Muscle layer of colon (tissue), 2 donors: ENCODE measurements around the gene PTBP3.

Experiments used
- H3K27ac ChIP-seq: one replicate; pipeline ENCODE4 v1.7.0; 2013; ENCODE audit warnings: low read depth, mild to moderate bottlenecking, low read length, moderate library complexity
- H3K27me3 ChIP-seq, 2 donors: one replicate each; pipeline ENCODE4 v1.7.0; 2013; ENCODE audit warnings: low read length in 2 of 2, mild to moderate bottlenecking in 2 of 2; ENCODE audit not compliant: insufficient read depth in 2 of 2, control insufficient read depth in 1 of 2
- H3K36me3 ChIP-seq: one replicate; pipeline ENCODE4 v1.7.0; 2013; ENCODE audit warnings: mild to moderate bottlenecking, low read length; ENCODE audit not compliant: insufficient read depth
- H3K4me1 ChIP-seq: one replicate; pipeline ENCODE4 v1.7.0; 2013; ENCODE audit warnings: mild to moderate bottlenecking, low read length; ENCODE audit not compliant: insufficient read depth
- H3K4me3 ChIP-seq, 2 donors: one replicate each; pipeline ENCODE4 v1.7.0; 2013; ENCODE audit warnings: low read length in 2 of 2, low read depth in 1 of 2, mild to moderate bottlenecking in 1 of 2, moderate library complexity in 1 of 2
- H3K9ac ChIP-seq: one replicate; pipeline ENCODE4 v1.7.0; 2013; ENCODE audit warnings: low read length
- H3K9me3 ChIP-seq: one replicate; pipeline ENCODE4 v1.7.0; 2013; ENCODE audit warnings: mild to moderate bottlenecking, low read length
- donor health status: abdominal sarcoma.
- donor health status: Adenocarcinoma of cecum.

The PTBP3 gene

GRCh38 chr9:112174965-112175795 lies 158.2 kb downstream of the PTBP3 start, which contains the start of gene SUSD1:
Gene SUSD1, minus strand, starts transcription at chr9:112175297. Its CDS starts 62 bp downstream, at chr9:112175235.
- Histone ChIP-seq H3K4me3 (peak within 1 kb of the TSS; percentile 36 to 49), H3K4me1 (peaks cover 4% of the 10 kb centered on the region), H3K36me3 (no peaks in the 10 kb centered on the region), H3K27me3 (no peaks in the 10 kb centered on the region), H3K27ac (peak within 1 kb of the TSS; percentile 20), H3K9me3 (no peaks in the 10 kb centered on the region), H3K9ac (no peak within 1 kb of the TSS)

- Histone ChIP-seq H3K4me3 (peak overlapping the region; percentile 36 to 46), H3K27ac (peak overlapping the region; percentile 20), H3K9ac (no peak overlapping the region), H3K36me3 (no peaks in the 10 kb centered on the region), H3K27me3 (no peaks in the 10 kb centered on the region), H3K9me3 (no peaks in the 10 kb centered on the region), H3K4me1 (peaks cover 4% of the 10 kb centered on the region)
Observed at GRCh38 chr9:112174222-112174964, 159.0 kb downstream of the PTBP3 start.

- Histone ChIP-seq H3K4me1 (peaks cover 4% of the 10 kb centered on the region), H3K9ac (no peak overlapping the region), H3K36me3 (no peaks in the 10 kb centered on the region), H3K27ac (no peak overlapping the region), H3K27me3 (no peaks in the 10 kb centered on the region), H3K9me3 (no peaks in the 10 kb centered on the region), H3K4me3 (no peak overlapping the region)
Observed at GRCh38 chr9:112173489-112174221, 159.8 kb downstream of the PTBP3 start.

- peaks cover 4% of the 10 kb centered on the region for H3K4me1 ChIP-seq
- no peak overlapping the region for H3K4me3 ChIP-seq
- no peaks in the 10 kb centered on the region for H3K36me3 ChIP-seq
- no peak overlapping the region for H3K9ac ChIP-seq
- no peak overlapping the region for H3K27ac ChIP-seq
- H3K27me3 ChIP-seq: no peaks in the 10 kb centered on the region
- no peaks in the 10 kb centered on the region for H3K9me3 ChIP-seq
Observed at GRCh38 chr9:112170968-112171367, 162.5 kb downstream of the PTBP3 start.

- H3K9ac ChIP-seq: no peak overlapping the region
Observed at GRCh38 chr9:112170235-112170634, 163.2 kb downstream of the PTBP3 start.

GRCh38 chr9:112169368-112169767 lies 164.1 kb downstream of the PTBP3 start:
- H3K27me3 ChIP-seq: no peaks in the 10 kb centered on the region
- H3K9ac ChIP-seq: no peak overlapping the region
- H3K4me3 ChIP-seq: no peak overlapping the region
- H3K9me3 ChIP-seq: no peaks in the 10 kb centered on the region
- no peaks in the 10 kb centered on the region for H3K36me3 ChIP-seq
- H3K27ac ChIP-seq: no peak overlapping the region
- H3K4me1 ChIP-seq: peaks cover 2% of the 10 kb centered on the region

More at GRCh38 chr9:112170235-112170634, 163.2 kb downstream of the PTBP3 start:
- H3K27ac ChIP-seq: no peak overlapping the region
- peaks cover 4% of the 10 kb centered on the region for H3K4me1 ChIP-seq
- no peaks in the 10 kb centered on the region for H3K36me3 ChIP-seq
- no peaks in the 10 kb centered on the region for H3K9me3 ChIP-seq
- no peak overlapping the region for H3K4me3 ChIP-seq
- no peaks in the 10 kb centered on the region for H3K27me3 ChIP-seq

- Histone ChIP-seq H3K36me3 (no peaks in the 10 kb centered on the region), H3K4me1 (no peaks in the 10 kb centered on the region), H3K9me3 (no peaks in the 10 kb centered on the region), H3K27me3 (no peaks in the 10 kb centered on the region), H3K4me3 (no peak overlapping the region), H3K27ac (no peak overlapping the region), H3K9ac (no peak overlapping the region)
Observed at GRCh38 chr9:112168197-112168596, 165.2 kb downstream of the PTBP3 start.
